Measurements from ENCODE around the gene ILDR2. TPM values are rescaled to one million over a fixed set of nuclear protein-coding genes. Genes with fewer than 3 reads are reported as not detected.

Gene ILDR2
- total and polyA plus RNA-seq, 10 of the 15 experiments (the other 5 are each of a cell fraction or from before 2014, with no cell fraction given): 0.05 to 5.3 (median 1.9) TPM

DNA sequence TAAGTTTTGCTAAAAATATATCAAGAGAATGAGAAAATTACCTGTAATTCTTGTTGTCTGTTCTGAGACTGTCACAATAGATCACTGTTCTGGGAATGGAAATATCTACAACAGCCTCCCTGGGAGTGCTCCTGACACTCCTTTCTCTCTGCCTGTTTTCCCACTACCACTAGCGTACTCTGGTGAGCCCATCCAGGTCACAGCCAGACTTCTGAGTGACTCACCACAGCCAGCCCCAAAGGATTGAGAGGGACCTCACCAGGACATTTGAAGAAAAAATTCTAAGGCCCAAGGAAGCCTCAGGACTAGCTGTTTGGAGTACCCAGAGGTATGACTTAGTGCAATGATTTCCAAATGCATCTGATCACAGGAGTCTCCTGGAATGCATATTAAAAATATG lies 60.3 kb downstream of the ILDR2 start:
- intact Hi-C loops (cut with micrococcal nuclease; ENCODE audit: unreplicated experiment): loop anchor here (10.0 kb wide), 2 partner anchors 530 to 620 kb away; no protein-coding TSS in a partner anchor
- SMC1A ChIA-PET (ENCODE audit: uncharacterized antibody, unreplicated experiment): interaction anchor here (19.2 kb wide), 1 partner anchor 145 kb away, joined by 384 read pairs; no protein-coding TSS in a partner anchor

More for the DNA sequence above, 60.3 kb downstream of the ILDR2 start:
- FAIRE-seq (no peak), ATAC-seq (no peak), DNase-seq (ENCODE audit: low read depth, low spot score) (no peak)
- ChIA-PET RAD21 (ENCODE audit: unreplicated experiment) (interaction anchor here (10.5 kb wide), 1 partner anchor 144 kb away, joined by 305 read pairs; no protein-coding TSS in a partner anchor), POLR2A (interaction anchor here (0.8 to 1.0 kb wide), 2 partner anchors 19 to 145 kb away, joined by 3 read pairs; no protein-coding TSS in a partner anchor), CTCF (interaction anchor here (17.1 kb wide), 1 partner anchor 143 kb away, joined by 734 read pairs; no protein-coding TSS in a partner anchor)
- Histone ChIP-seq H3K79me2 (ENCODE audit: control insufficient read depth, insufficient read depth, low read length) (no peaks in the 10 kb centered on the region), H3K4me3 (no peak overlapping the region), H3K36me3 (ENCODE audit: control insufficient read depth in 2 of 2, insufficient read depth in 2 of 2, low read length in 1 of 2) (no peaks in the 10 kb centered on the region), H2AFZ (ENCODE audit: control insufficient read depth, low read depth, low read length) (no peak overlapping the region), H3K4me2 (ENCODE audit: control insufficient read depth, insufficient read depth) (no peak overlapping the region), H4K20me1 (ENCODE audit: control insufficient read depth, insufficient read depth) (no peaks in the 10 kb centered on the region), H3K9ac (ENCODE audit: control insufficient read depth, insufficient read depth, low read length) (no peak overlapping the region), H3K27me3 (replicated peaks in 1 of 2; ENCODE audit: control insufficient read depth in 2 of 2, insufficient read depth in 2 of 2, low read length in 1 of 2) (peaks cover 0 to 1% of the 10 kb centered on the region in 2 experiments; a peak in 2 of 4 replicates), H3K4me1 (ENCODE audit: control insufficient read depth, insufficient read depth, low read length) (no peaks in the 10 kb centered on the region), H3K27ac (ENCODE audit: control insufficient read depth, insufficient read depth) (no peak overlapping the region), H3K9me3 (replicated peaks; ENCODE audit: control insufficient read depth, insufficient read depth, low read length) (peaks cover 2% of the 10 kb centered on the region; the same call in 1 of the 3 replicates)
- in situ Hi-C loops (cut with MboI): loop anchor here (5.0 to 10.0 kb wide), 2 partner anchors 142 to 530 kb away; no protein-coding TSS in a partner anchor
- no TSS peak for BruUV-seq (replicated peaks)
- no peak for TF ChIP-seq NBN (IDR thresholded peaks at IDR 0.05)
- no peak for TF ChIP-seq CEBPB (IDR thresholded peaks at IDR 0.05; ENCODE audit: borderline replicate concordance in 1 of 2, low read depth in 2 of 2, low read length in 2 of 2)
- no peak for TF ChIP-seq ZBED1 (IDR thresholded peaks at IDR 0.05; ENCODE audit: borderline replicate concordance)
- no peak for TF ChIP-seq HDAC6 (IDR thresholded peaks at IDR 0.05; ENCODE audit: unreplicated experiment)
- no peak for TF ChIP-seq CBFB (IDR thresholded peaks at IDR 0.05; ENCODE audit: low read depth)
- TF ChIP-seq TCF7 (IDR thresholded peaks at IDR 0.05; ENCODE audit: borderline replicate concordance): no peak
- TF ChIP-seq, protein P1, sequence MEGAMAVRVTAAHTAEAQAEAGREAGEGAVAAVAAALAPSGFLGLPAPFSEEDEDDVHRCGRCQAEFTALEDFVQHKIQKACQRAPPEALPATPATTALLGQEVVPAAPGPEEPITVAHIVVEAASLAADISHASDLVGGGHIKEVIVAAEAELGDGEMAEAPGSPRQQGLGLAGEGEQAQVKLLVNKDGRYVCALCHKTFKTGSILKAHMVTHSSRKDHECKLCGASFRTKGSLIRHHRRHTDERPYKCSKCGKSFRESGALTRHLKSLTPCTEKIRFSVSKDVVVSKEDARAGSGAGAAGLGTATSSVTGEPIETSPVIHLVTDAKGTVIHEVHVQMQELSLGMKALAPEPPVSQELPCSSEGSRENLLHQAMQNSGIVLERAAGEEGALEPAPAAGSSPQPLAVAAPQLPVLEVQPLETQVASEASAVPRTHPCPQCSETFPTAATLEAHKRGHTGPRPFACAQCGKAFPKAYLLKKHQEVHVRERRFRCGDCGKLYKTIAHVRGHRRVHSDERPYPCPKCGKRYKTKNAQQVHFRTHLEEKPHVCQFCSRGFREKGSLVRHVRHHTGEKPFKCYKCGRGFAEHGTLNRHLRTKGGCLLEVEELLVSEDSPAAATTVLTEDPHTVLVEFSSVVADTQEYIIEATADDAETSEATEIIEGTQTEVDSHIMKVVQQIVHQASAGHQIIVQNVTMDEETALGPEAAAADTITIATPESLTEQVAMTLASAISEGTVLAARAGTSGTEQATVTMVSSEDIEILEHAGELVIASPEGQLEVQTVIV (IDR thresholded peaks at IDR 0.05; ENCODE audit: borderline replicate concordance, partially characterized antibody): no peak
- TF ChIP-seq NRF1 (conservative IDR thresholded peaks at IDR 0.05; ENCODE audit: low read depth, low read length): no peak
- TF ChIP-seq, protein P2, sequence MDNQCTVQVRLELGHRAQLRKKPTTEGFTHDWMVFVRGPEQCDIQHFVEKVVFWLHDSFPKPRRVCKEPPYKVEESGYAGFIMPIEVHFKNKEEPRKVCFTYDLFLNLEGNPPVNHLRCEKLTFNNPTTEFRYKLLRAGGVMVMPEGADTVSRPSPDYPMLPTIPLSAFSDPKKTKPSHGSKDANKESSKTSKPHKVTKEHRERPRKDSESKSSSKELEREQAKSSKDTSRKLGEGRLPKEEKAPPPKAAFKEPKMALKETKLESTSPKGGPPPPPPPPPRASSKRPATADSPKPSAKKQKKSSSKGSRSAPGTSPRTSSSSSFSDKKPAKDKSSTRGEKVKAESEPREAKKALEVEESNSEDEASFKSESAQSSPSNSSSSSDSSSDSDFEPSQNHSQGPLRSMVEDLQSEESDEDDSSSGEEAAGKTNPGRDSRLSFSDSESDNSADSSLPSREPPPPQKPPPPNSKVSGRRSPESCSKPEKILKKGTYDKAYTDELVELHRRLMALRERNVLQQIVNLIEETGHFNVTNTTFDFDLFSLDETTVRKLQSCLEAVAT (IDR thresholded peaks at IDR 0.05): no peak
- TF ChIP-seq BCL11A (IDR thresholded peaks at IDR 0.05; ENCODE audit: low read depth, low read length): no peak
- TF ChIP-seq MYB (IDR thresholded peaks at IDR 0.05; ENCODE audit: borderline replicate concordance, low read depth, low read length): no peak
- TF ChIP-seq EP300 (IDR thresholded peaks at IDR 0.05; ENCODE audit: borderline replicate concordance in 1 of 2, control insufficient read depth in 1 of 2, low read depth in 2 of 2, low read length in 2 of 2): no peak
- no peak for TF ChIP-seq HDAC2 (IDR thresholded peaks at IDR 0.05)
- no peak for TF ChIP-seq EED (IDR thresholded peaks at IDR 0.05; ENCODE audit: low read depth)
- no peak for TF ChIP-seq NFXL1 (IDR thresholded peaks at IDR 0.05; ENCODE audit: borderline replicate concordance)
- TF ChIP-seq CHD4 (IDR thresholded peaks at IDR 0.05): no peak
- TF ChIP-seq YBX1 (IDR thresholded peaks at IDR 0.05): no peak
- WGBS (ENCODE audit: insufficient coverage, insufficient replicate concordance, low lambda C conversion rate, missing lambda C conversion rate): 85% methylated on average over 1 of the region's 1 CpG
